ENCODE results near the gene OSGEP. TPM values are rescaled to one million over a fixed set of nuclear protein-coding genes. Genes with fewer than 3 reads are reported as not detected.

OSGEP gene
- total RNA-seq, 1 experiment from 2014 or later: 63.1 TPM

DNA sequence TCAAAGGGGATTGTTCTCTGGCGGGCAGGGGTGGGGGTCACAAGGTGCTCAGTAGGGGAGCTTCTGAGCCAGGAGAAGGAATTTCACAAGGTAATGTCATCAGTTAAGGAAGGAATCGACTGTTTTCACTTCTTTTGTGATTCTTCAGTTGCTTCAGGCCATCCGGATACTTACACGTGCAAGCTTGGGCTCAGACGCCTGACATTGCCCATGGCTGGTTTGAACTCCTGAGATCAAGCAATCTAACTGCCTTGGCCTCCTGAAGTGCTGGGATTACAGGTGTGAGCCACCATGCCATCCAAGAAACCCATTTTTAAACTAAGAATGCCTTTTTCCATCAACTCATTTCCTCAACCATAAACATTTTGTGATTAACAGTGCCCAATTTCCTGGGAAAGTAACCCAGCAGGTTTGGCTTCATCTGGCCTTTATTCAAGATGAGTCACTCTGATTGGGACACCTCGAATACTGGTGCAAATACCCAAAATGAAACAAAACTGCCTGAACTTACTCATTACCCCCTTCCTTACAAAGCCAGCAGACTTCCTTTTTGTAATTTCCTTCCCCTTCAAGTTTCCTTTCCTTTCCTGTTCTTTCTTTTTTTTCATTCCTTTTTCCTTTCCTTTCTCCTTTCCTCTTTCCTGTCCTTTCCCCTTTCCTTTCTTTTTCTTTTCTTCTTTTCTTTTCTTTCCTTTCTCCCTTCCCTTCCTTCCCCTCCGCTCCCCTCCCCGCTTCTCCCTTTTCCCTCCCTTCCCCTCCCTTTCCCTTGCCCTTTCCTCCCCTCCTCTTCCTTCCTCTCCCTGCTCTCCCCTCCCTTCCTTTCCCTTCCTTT, 40.5 kb upstream of the OSGEP start:
- H3K27me3 ChIP-seq (replicated peaks; ENCODE audit: control insufficient read depth, insufficient read depth, low read length): no peaks in the 10 kb centered on the region
- Mint-ChIP-seq H3K36me3 (ENCODE audit: insufficient read depth, unreplicated experiment) (no peaks in the 10 kb centered on the region), H3K27ac (ENCODE audit: unreplicated experiment) (no peak overlapping the region), H3K9me3 (ENCODE audit: unreplicated experiment) (peaks cover 6% of the 10 kb centered on the region), H3K27me3 (ENCODE audit: insufficient read depth, unreplicated experiment) (no peaks in the 10 kb centered on the region), H3K4me1 (ENCODE audit: low read depth, unreplicated experiment) (peaks cover 15% of the 10 kb centered on the region), H3K4me3 (ENCODE audit: unreplicated experiment) (no peak overlapping the region)
- H3K9me3 ChIP-seq: no peaks in the 10 kb centered on the region
- BruUV-seq (replicated peaks): no TSS peak
- peaks cover 13% of the 10 kb centered on the region for H3K4me1 ChIP-seq
- no peaks in the 10 kb centered on the region for H3K36me3 ChIP-seq (ENCODE audit: control insufficient read depth, insufficient read depth, low read length)
- H3K4me3 ChIP-seq (ENCODE audit: low read depth, low read length): no peak overlapping the region
- intact Hi-C loops (cut with micrococcal nuclease; ENCODE audit: unreplicated experiment): no loop called here
- POLR2A ChIA-PET: no interaction called here
- no peak for DNase-seq
- CTCF ChIA-PET: no interaction called here
- TF ChIP-seq, protein P1, sequence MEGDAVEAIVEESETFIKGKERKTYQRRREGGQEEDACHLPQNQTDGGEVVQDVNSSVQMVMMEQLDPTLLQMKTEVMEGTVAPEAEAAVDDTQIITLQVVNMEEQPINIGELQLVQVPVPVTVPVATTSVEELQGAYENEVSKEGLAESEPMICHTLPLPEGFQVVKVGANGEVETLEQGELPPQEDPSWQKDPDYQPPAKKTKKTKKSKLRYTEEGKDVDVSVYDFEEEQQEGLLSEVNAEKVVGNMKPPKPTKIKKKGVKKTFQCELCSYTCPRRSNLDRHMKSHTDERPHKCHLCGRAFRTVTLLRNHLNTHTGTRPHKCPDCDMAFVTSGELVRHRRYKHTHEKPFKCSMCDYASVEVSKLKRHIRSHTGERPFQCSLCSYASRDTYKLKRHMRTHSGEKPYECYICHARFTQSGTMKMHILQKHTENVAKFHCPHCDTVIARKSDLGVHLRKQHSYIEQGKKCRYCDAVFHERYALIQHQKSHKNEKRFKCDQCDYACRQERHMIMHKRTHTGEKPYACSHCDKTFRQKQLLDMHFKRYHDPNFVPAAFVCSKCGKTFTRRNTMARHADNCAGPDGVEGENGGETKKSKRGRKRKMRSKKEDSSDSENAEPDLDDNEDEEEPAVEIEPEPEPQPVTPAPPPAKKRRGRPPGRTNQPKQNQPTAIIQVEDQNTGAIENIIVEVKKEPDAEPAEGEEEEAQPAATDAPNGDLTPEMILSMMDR (IDR thresholded peaks at IDR 0.05; ENCODE audit: insufficient read depth in 1 of 2, low read depth in 1 of 2, low read length in 1 of 2, severe bottlenecking in 1 of 2, unreplicated experiment in 1 of 2): no peak

DNA sequence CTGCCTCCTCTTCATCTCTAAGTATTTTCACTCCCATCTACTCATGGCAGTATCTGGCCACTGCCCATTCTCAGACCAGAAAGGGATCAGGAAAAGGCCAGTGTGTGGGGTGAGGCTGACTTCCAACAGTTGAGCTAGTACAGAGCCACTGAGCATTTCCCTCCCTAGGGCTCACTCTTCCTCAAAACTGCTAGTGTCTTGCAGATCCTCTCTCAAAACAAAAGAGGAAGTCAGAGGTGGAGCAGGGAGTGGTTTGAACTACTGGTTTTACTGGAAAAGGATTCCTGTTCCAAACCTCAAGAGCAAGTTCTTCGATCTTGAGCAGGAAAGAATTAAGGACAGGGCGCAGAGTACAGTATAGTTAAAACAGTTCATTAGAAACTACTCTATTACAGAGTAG, 39.0 kb upstream of the OSGEP start:
- H3K9me3 Mint-ChIP-seq (ENCODE audit: unreplicated experiment): peaks cover 6% of the 10 kb centered on the region
- ChIA-PET POLR2A (no interaction called here), CTCF (no interaction called here)
- H3K27me3 ChIP-seq (replicated peaks; ENCODE audit: control insufficient read depth, insufficient read depth, low read length): no peaks in the 10 kb centered on the region
- H3K36me3 Mint-ChIP-seq (ENCODE audit: insufficient read depth, unreplicated experiment): no peaks in the 10 kb centered on the region
- peaks cover 17% of the 10 kb centered on the region for H3K4me1 Mint-ChIP-seq (ENCODE audit: low read depth, unreplicated experiment)
- H3K27me3 Mint-ChIP-seq (ENCODE audit: insufficient read depth, unreplicated experiment): no peaks in the 10 kb centered on the region
- no peak overlapping the region for H3K27ac Mint-ChIP-seq (ENCODE audit: unreplicated experiment)
- intact Hi-C loops (cut with micrococcal nuclease; ENCODE audit: unreplicated experiment): no loop called here
- H3K36me3 ChIP-seq (ENCODE audit: control insufficient read depth, insufficient read depth, low read length): no peaks in the 10 kb centered on the region
- H3K4me1 ChIP-seq: peaks cover 22% of the 10 kb centered on the region
- no peaks in the 10 kb centered on the region for H3K9me3 ChIP-seq
- TF ChIP-seq, protein P1 (IDR thresholded peaks at IDR 0.05; ENCODE audit: insufficient read depth in 1 of 2, low read depth in 1 of 2, low read length in 1 of 2, severe bottlenecking in 1 of 2, unreplicated experiment in 1 of 2): no peak
- DNase-seq: no peak
- BruUV-seq (replicated peaks): no TSS peak
- H3K4me3 Mint-ChIP-seq (ENCODE audit: unreplicated experiment): no peak overlapping the region
- H3K4me3 ChIP-seq (ENCODE audit: low read depth, low read length): no peak overlapping the region

DNA sequence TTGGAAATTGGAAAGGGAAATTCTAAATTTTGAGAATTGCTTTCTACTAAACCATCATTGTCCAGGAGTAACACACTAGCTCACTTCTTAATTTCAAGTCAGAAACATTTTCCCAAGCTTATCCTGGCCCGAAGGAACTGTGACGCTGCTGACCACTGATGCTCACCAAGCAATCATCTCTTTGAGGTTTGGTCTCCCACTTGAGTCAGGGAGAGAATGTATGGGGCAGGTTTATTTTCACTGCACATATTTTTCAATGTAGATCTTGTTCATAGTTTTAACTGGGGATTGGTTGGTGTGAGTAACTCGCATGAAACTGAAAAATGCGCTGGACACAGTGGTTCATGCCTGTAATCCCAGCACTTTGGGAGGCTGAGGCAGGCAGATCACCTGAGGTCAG, 37.9 kb upstream of the OSGEP start:
- DNase-seq: no peak
- Mint-ChIP-seq H3K36me3 (ENCODE audit: insufficient read depth, unreplicated experiment) (no peaks in the 10 kb centered on the region), H3K27me3 (ENCODE audit: insufficient read depth, unreplicated experiment) (no peaks in the 10 kb centered on the region), H3K27ac (ENCODE audit: unreplicated experiment) (no peak overlapping the region), H3K4me1 (ENCODE audit: low read depth, unreplicated experiment) (peaks cover 15% of the 10 kb centered on the region), H3K9me3 (ENCODE audit: unreplicated experiment) (peaks cover 6% of the 10 kb centered on the region), H3K4me3 (ENCODE audit: unreplicated experiment) (no peak overlapping the region)
- ChIA-PET POLR2A (no interaction called here), CTCF (no interaction called here)
- BruUV-seq (replicated peaks): no TSS peak
- no peak overlapping the region for H3K4me3 ChIP-seq (ENCODE audit: low read depth, low read length)
- H3K9me3 ChIP-seq: no peaks in the 10 kb centered on the region
- no peaks in the 10 kb centered on the region for H3K36me3 ChIP-seq (ENCODE audit: control insufficient read depth, insufficient read depth, low read length)
- no peaks in the 10 kb centered on the region for H3K27me3 ChIP-seq (replicated peaks; ENCODE audit: control insufficient read depth, insufficient read depth, low read length)
- TF ChIP-seq, protein P1 (IDR thresholded peaks at IDR 0.05; ENCODE audit: insufficient read depth in 1 of 2, low read depth in 1 of 2, low read length in 1 of 2, severe bottlenecking in 1 of 2, unreplicated experiment in 1 of 2): no peak
- intact Hi-C loops (cut with micrococcal nuclease; ENCODE audit: unreplicated experiment): no loop called here
- H3K4me1 ChIP-seq: peaks cover 26% of the 10 kb centered on the region

Measured in Caco-2 (cell line).